GM12878 (cell line): ENCODE measurements around the gene ZNF81.

ENCODE experiments used
- ESRRA ChIP-seq: IDR thresholded peaks from 2 replicates; pipeline ENCODE4 v1.6.1; 2012; ENCODE audit warnings: mild to moderate bottlenecking, low read length, improper control_type of control experiment
- GATAD2B ChIP-seq: fragments of 450-650 bp; conservative IDR thresholded peaks from 2 replicates; pipeline ENCODE4 v1.6.1; 2017; ENCODE audit warnings: low read depth, mild to moderate bottlenecking, moderate library complexity
- MAX ChIP-seq: IDR thresholded peaks from 2 replicates; pipeline ENCODE4 v1.6.1; 2012; ENCODE audit warnings: low read depth, low read length, improper control_type of control experiment
- MTA2 ChIP-seq: fragments of 450-650 bp; IDR thresholded peaks from 2 replicates; pipeline ENCODE4 v1.6.1; 2016; ENCODE audit warnings: low read depth, mild to moderate bottlenecking, moderate library complexity
- PML ChIP-seq: IDR thresholded peaks from 2 replicates; pipeline ENCODE4 v1.6.1; 2012; ENCODE audit warnings: low read length, inconsistent platforms
- POLR2A ChIP-seq: IDR thresholded peaks from 2 replicates; pipeline ENCODE4 v1.6.1; 2011; ENCODE audit warnings: low read depth, mild to moderate bottlenecking, low read length
- POLR2AphosphoS5 ChIP-seq: IDR thresholded peaks from 2 replicates; pipeline ENCODE4 v1.6.1; 2011; ENCODE audit warnings: mild to moderate bottlenecking, low read length, inconsistent platforms
- SIN3A ChIP-seq: IDR thresholded peaks from 2 replicates; pipeline ENCODE4 v1.6.1; 2012; ENCODE audit warnings: low read depth, low read length, improper control_type of control experiment
- SMAD1 ChIP-seq: fragments of 450-650 bp; IDR thresholded peaks from 2 replicates; pipeline ENCODE4 v1.6.1; 2018; ENCODE audit warnings: mild to moderate bottlenecking, low read depth; ENCODE audit not compliant: partially characterized antibody
- SREBF2 ChIP-seq: IDR thresholded peaks from 2 replicates; pipeline ENCODE4 v1.6.1; 2012; ENCODE audit warnings: mild to moderate bottlenecking, low read length
- USF1 ChIP-seq: IDR thresholded peaks from 2 replicates; pipeline ENCODE4 v1.6.1; 2011; ENCODE audit warnings: borderline replicate concordance, low read depth, mild to moderate bottlenecking, moderate library complexity, mixed read lengths, low read length; ENCODE audit not compliant: insufficient read depth; ENCODE audit errors: extremely low read length
- WRNIP1 ChIP-seq: IDR thresholded peaks from 2 replicates; pipeline ENCODE4 v1.6.1; 2011; ENCODE audit warnings: low read depth, low read length, improper control_type of control experiment, borderline replicate concordance
- TF ChIP-seq, protein P1 (sequence below), 3 experiments: IDR thresholded peaks in 2 of 3; conservative IDR thresholded peaks in 1 of 3; 2 replicates each; pipeline ENCODE4 v1.5.1; 2011; ENCODE audit warnings: low read depth in 3 of 3, low read length in 3 of 3, mild to moderate bottlenecking in 3 of 3, control low read depth in 2 of 3, moderate library complexity in 2 of 3, inconsistent platforms in 1 of 3, mixed read lengths in 1 of 3; ENCODE audit not compliant: control insufficient read depth in 2 of 3, insufficient read depth in 1 of 3; ENCODE audit errors: extremely low read depth in 1 of 3
- TF ChIP-seq, protein P2 (sequence below): IDR thresholded peaks from 2 replicates; pipeline ENCODE4 v1.6.1; 2011; ENCODE audit warnings: mild to moderate bottlenecking, low read depth, low read length, moderate library complexity; ENCODE audit not compliant: insufficient replicate concordance

DNA sequence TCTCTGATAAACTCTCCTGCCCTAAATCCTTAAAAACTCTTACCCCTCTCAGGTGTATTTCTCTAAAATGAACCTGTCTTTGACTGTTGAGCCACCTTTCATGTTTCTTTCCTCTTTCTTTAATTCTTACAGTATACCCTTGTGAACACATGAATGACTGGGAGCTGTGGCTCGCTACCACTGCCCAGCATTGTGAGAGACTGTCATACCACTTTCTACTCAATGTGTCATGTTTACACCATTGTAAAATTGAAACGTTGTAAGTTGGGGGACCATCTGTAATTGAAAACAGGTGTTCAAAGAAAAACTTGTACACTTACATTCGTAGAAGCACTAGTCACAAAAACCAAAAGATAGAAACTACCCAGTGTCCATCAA, 100.2 kb downstream of the ZNF81 start:
- TF ChIP-seq WRNIP1: no peak
- TF ChIP-seq, protein P1, sequence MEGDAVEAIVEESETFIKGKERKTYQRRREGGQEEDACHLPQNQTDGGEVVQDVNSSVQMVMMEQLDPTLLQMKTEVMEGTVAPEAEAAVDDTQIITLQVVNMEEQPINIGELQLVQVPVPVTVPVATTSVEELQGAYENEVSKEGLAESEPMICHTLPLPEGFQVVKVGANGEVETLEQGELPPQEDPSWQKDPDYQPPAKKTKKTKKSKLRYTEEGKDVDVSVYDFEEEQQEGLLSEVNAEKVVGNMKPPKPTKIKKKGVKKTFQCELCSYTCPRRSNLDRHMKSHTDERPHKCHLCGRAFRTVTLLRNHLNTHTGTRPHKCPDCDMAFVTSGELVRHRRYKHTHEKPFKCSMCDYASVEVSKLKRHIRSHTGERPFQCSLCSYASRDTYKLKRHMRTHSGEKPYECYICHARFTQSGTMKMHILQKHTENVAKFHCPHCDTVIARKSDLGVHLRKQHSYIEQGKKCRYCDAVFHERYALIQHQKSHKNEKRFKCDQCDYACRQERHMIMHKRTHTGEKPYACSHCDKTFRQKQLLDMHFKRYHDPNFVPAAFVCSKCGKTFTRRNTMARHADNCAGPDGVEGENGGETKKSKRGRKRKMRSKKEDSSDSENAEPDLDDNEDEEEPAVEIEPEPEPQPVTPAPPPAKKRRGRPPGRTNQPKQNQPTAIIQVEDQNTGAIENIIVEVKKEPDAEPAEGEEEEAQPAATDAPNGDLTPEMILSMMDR (IDR thresholded peaks at IDR 0.05 in 2 of 3, conservative IDR thresholded peaks at IDR 0.05 in 1 of 3; ENCODE audit: control insufficient read depth in 2 of 3, extremely low read depth in 1 of 3, insufficient read depth in 1 of 3, low read depth in 3 of 3, low read length in 3 of 3): no peak
- no peak for TF ChIP-seq POLR2A
- TF ChIP-seq, protein P2, sequence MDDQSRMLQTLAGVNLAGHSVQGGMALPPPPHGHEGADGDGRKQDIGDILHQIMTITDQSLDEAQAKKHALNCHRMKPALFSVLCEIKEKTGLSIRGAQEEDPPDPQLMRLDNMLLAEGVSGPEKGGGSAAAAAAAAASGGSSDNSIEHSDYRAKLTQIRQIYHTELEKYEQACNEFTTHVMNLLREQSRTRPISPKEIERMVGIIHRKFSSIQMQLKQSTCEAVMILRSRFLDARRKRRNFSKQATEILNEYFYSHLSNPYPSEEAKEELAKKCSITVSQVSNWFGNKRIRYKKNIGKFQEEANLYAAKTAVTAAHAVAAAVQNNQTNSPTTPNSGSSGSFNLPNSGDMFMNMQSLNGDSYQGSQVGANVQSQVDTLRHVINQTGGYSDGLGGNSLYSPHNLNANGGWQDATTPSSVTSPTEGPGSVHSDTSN: no peak
- TF ChIP-seq MTA2: no peak
- no peak for TF ChIP-seq SMAD1
- TF ChIP-seq ESRRA: no peak
- no peak for TF ChIP-seq USF1
- no peak for TF ChIP-seq SREBF2
- TF ChIP-seq POLR2AphosphoS5: no peak
- no peak for TF ChIP-seq GATAD2B
- no peak for TF ChIP-seq PML
- no peak for TF ChIP-seq MAX
- TF ChIP-seq SIN3A: no peak
